ENCODE measurements around the gene MCRIP1. TPM values are rescaled to one million over a fixed set of nuclear protein-coding genes. Genes with fewer than 3 reads are reported as not detected.

MCRIP1 gene
- total and polyA plus RNA-seq, 9 of the 15 experiments (the other 6 are each of a cell fraction or from before 2014, with no cell fraction given): 0.39 to 35.8 (median 9.7) TPM

GRCh38 chr17:81866440-81867169 lies 33.5 kb upstream of the MCRIP1 start (continued):
- TF ChIP-seq, protein P1, sequence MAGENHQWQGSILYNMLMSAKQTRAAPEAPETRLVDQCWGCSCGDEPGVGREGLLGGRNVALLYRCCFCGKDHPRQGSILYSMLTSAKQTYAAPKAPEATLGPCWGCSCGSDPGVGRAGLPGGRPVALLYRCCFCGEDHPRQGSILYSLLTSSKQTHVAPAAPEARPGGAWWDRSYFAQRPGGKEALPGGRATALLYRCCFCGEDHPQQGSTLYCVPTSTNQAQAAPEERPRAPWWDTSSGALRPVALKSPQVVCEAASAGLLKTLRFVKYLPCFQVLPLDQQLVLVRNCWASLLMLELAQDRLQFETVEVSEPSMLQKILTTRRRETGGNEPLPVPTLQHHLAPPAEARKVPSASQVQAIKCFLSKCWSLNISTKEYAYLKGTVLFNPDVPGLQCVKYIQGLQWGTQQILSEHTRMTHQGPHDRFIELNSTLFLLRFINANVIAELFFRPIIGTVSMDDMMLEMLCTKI (IDR thresholded peaks at IDR 0.05; ENCODE audit: partially characterized antibody): no peak
- no peak for TF ChIP-seq REST (IDR thresholded peaks at IDR 0.05; ENCODE audit: borderline replicate concordance)
- peak; percentile 68 for TF ChIP-seq REST (CRISPR knock-in tag; IDR thresholded peaks at IDR 0.05; ENCODE audit: low read depth)
- TF ChIP-seq RBM25 (IDR thresholded peaks at IDR 0.05; ENCODE audit: low read depth, low read length, severe bottlenecking): no peak
- peak; percentile 16; the same call in 1 of the 2 replicates for TF ChIP-seq POLR2H (tag; IDR thresholded peaks at IDR 0.05; ENCODE audit: low read depth)
- TF ChIP-seq XRCC4 (IDR thresholded peaks at IDR 0.05; ENCODE audit: extremely low read depth, insufficient read depth, insufficient read length): no peak
- TF ChIP-seq POLR2A (conservative IDR thresholded peaks at IDR 0.05): no peak
- TF ChIP-seq, protein P2, sequence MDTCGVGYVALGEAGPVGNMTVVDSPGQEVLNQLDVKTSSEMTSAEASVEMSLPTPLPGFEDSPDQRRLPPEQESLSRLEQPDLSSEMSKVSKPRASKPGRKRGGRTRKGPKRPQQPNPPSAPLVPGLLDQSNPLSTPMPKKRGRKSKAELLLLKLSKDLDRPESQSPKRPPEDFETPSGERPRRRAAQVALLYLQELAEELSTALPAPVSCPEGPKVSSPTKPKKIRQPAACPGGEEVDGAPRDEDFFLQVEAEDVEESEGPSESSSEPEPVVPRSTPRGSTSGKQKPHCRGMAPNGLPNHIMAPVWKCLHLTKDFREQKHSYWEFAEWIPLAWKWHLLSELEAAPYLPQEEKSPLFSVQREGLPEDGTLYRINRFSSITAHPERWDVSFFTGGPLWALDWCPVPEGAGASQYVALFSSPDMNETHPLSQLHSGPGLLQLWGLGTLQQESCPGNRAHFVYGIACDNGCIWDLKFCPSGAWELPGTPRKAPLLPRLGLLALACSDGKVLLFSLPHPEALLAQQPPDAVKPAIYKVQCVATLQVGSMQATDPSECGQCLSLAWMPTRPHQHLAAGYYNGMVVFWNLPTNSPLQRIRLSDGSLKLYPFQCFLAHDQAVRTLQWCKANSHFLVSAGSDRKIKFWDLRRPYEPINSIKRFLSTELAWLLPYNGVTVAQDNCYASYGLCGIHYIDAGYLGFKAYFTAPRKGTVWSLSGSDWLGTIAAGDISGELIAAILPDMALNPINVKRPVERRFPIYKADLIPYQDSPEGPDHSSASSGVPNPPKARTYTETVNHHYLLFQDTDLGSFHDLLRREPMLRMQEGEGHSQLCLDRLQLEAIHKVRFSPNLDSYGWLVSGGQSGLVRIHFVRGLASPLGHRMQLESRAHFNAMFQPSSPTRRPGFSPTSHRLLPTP (IDR thresholded peaks at IDR 0.05; ENCODE audit: borderline replicate concordance, extremely low read depth, insufficient read length): no peak
- peak; percentile 77 for TF ChIP-seq HNRNPUL1 (IDR thresholded peaks at IDR 0.05; ENCODE audit: low read length)
- TF ChIP-seq ZFPM2 (CRISPR knock-in tag; IDR thresholded peaks at IDR 0.05): 0 out of 2 replicates have a peak, but pooled peaks have one; percentile 9
- TF ChIP-seq FOXA1 (IDR thresholded peaks at IDR 0.05; ENCODE audit: borderline replicate concordance): no peak
- TF ChIP-seq SP1 (CRISPR knock-in tag; IDR thresholded peaks at IDR 0.05): peak; percentile 61
- no peak for TF ChIP-seq ARID2 (IDR thresholded peaks at IDR 0.05)
- no peak for TF ChIP-seq TAF9B (IDR thresholded peaks at IDR 0.05; ENCODE audit: partially characterized antibody)
- no peak for TF ChIP-seq FOXK2 (conservative IDR thresholded peaks at IDR 0.05 in 1 of 2, IDR thresholded peaks at IDR 0.05 in 1 of 2; ENCODE audit: low read depth in 2 of 2)

Data from K562 (cell line).